Muscle of leg (tissue), 11 donors: ENCODE results near the gene FUT9. TPM values are rescaled to one million over a fixed set of nuclear protein-coding genes. Genes with fewer than 3 reads are reported as not detected.

Experiments used
- DNase-seq: peaks from one replicate; pipeline ENCODE4 v3.0.0; 2013
- H3K27ac ChIP-seq: one replicate; pipeline ENCODE4 v1.5.1; 2013; ENCODE audit warnings: mild to moderate bottlenecking, low read length, control low read depth
- H3K27me3 ChIP-seq: one replicate; pipeline ENCODE4 v1.6.1; 2013; ENCODE audit warnings: low read length; ENCODE audit not compliant: control insufficient read depth, insufficient read depth
- H3K36me3 ChIP-seq: one replicate; pipeline ENCODE4 v1.6.1; 2013; ENCODE audit warnings: low read length; ENCODE audit not compliant: control insufficient read depth, insufficient read depth
- H3K4me1 ChIP-seq: one replicate; pipeline ENCODE4 v1.6.1; 2013; ENCODE audit warnings: low read length; ENCODE audit not compliant: control insufficient read depth, insufficient read depth
- H3K4me3 ChIP-seq: one replicate; pipeline ENCODE4 v1.5.1; 2013; ENCODE audit warnings: low read length, control low read depth
- H3K9me3 ChIP-seq: replicated peaks from 2 replicates; pipeline ENCODE4 v1.6.1; 2013; ENCODE audit warnings: low read depth, low read length; ENCODE audit not compliant: control insufficient read depth
- WGBS: methylation state at CpG from one replicate; pipeline ENCODE4 v1.1.5; 2013; ENCODE audit warnings: missing lambda C conversion rate; ENCODE audit not compliant: insufficient coverage; 5-methylcytosine and 5-hydroxymethylcytosine counted together
- polyA plus RNA-seq, 8 donors: library from polyadenylated mRNA; unstranded; fragments of 120-200 nt; gene quantifications; one replicate each; pipeline versions ENCODE4 v1.2.1 to v1.2.3, GENCODE V29; 2013; ENCODE audit warnings: inconsistent platforms in 1 of 8, low replicate concordance in 1 of 8; ENCODE audit not compliant: insufficient read length in 8 of 8, insufficient read depth in 1 of 8
- total RNA-seq: library from RNA; stranded (reverse); fragments of 120-200 nt; gene quantifications from one replicate; pipeline ENCODE4 v1.2.4, GENCODE V29; 2013

Gene FUT9
- total and polyA plus RNA-seq, 9 donors: 0.03 to 0.10 (median 0.07) TPM

- no peak for DNase-seq
- no peaks in the 10 kb centered on the region for H3K27me3 ChIP-seq
- no peak overlapping the region for H3K27ac ChIP-seq
- H3K36me3 ChIP-seq: no peaks in the 10 kb centered on the region
- no CpG with 5 or more reads among the region's 2 CpGs for WGBS
- no peaks in the 10 kb centered on the region for H3K4me1 ChIP-seq
- no peaks in the 10 kb centered on the region for H3K9me3 ChIP-seq
- no peak overlapping the region for H3K4me3 ChIP-seq
Measured at GRCh38 chr6:96162711-96163120, 146.9 kb downstream of the FUT9 start.

- H3K27me3 ChIP-seq: no peaks in the 10 kb centered on the region
- DNase-seq: no peak
- H3K4me3 ChIP-seq: no peak overlapping the region
- H3K4me1 ChIP-seq: no peaks in the 10 kb centered on the region
- no peak overlapping the region for H3K27ac ChIP-seq
- no peaks in the 10 kb centered on the region for H3K9me3 ChIP-seq
- H3K36me3 ChIP-seq: no peaks in the 10 kb centered on the region
Measured at GRCh38 chr6:96164802-96165201, 149.0 kb downstream of the FUT9 start.

- Histone ChIP-seq H3K4me3 (no peak overlapping the region), H3K36me3 (no peaks in the 10 kb centered on the region), H3K27me3 (no peaks in the 10 kb centered on the region), H3K4me1 (no peaks in the 10 kb centered on the region), H3K27ac (no peak overlapping the region), H3K9me3 (peaks cover 2% of the 10 kb centered on the region)
- 69% methylated on average over 2 of the region's 2 CpGs for WGBS
- DNase-seq: no peak
Measured at GRCh38 chr6:96171112-96171511, 155.3 kb downstream of the FUT9 start.

- Histone ChIP-seq H3K27me3 (no peaks in the 10 kb centered on the region), H3K27ac (no peak overlapping the region), H3K9me3 (no peaks in the 10 kb centered on the region), H3K36me3 (no peaks in the 10 kb centered on the region), H3K4me1 (no peaks in the 10 kb centered on the region), H3K4me3 (no peak overlapping the region)
- DNase-seq: no peak
- WGBS: 0% methylated on average over 1 of the region's 2 CpGs
Measured at GRCh38 chr6:96184798-96185197, 169.0 kb downstream of the FUT9 start.

GRCh38 chr6:96186094-96186493 lies 170.3 kb downstream of the FUT9 start:
- Histone ChIP-seq H3K4me1 (no peaks in the 10 kb centered on the region), H3K36me3 (no peaks in the 10 kb centered on the region), H3K9me3 (no peaks in the 10 kb centered on the region), H3K27me3 (no peaks in the 10 kb centered on the region), H3K27ac (no peak overlapping the region), H3K4me3 (no peak overlapping the region)
- no CpG with 5 or more reads among the region's 2 CpGs for WGBS
- DNase-seq: no peak

GRCh38 chr6:96186516-96187195 lies 170.9 kb downstream of the FUT9 start:
- no peaks in the 10 kb centered on the region for H3K9me3 ChIP-seq
- H3K27ac ChIP-seq: no peak overlapping the region
- H3K4me3 ChIP-seq: no peak overlapping the region
- no peak for DNase-seq
- no peaks in the 10 kb centered on the region for H3K27me3 ChIP-seq
- H3K4me1 ChIP-seq: no peaks in the 10 kb centered on the region
- H3K36me3 ChIP-seq: no peaks in the 10 kb centered on the region
- no CpG with 5 or more reads among the region's 2 CpGs for WGBS

GRCh38 chr6:96194675-96195074 lies 178.9 kb downstream of the FUT9 start:
- Histone ChIP-seq H3K27ac (no peak overlapping the region), H3K9me3 (no peaks in the 10 kb centered on the region), H3K36me3 (no peaks in the 10 kb centered on the region), H3K27me3 (no peaks in the 10 kb centered on the region), H3K4me3 (no peak overlapping the region), H3K4me1 (no peaks in the 10 kb centered on the region)
- no peak for DNase-seq
- 33% methylated on average over 1 of the region's 1 CpG for WGBS

- Histone ChIP-seq H3K27me3 (no peaks in the 10 kb centered on the region), H3K9me3 (no peaks in the 10 kb centered on the region), H3K27ac (no peak overlapping the region), H3K4me3 (no peak overlapping the region), H3K36me3 (no peaks in the 10 kb centered on the region), H3K4me1 (no peaks in the 10 kb centered on the region)
- no CpG with 5 or more reads among the region's 3 CpGs for WGBS
- no peak for DNase-seq
Measured at GRCh38 chr6:96195272-96195671, 179.5 kb downstream of the FUT9 start.

- no peaks in the 10 kb centered on the region for H3K9me3 ChIP-seq
- no peak for DNase-seq
- no peaks in the 10 kb centered on the region for H3K4me1 ChIP-seq
- no peaks in the 10 kb centered on the region for H3K27me3 ChIP-seq
- H3K27ac ChIP-seq: no peak overlapping the region
- no peaks in the 10 kb centered on the region for H3K36me3 ChIP-seq
- H3K4me3 ChIP-seq: no peak overlapping the region
- WGBS: no CpG with 5 or more reads among the region's 3 CpGs
Measured at GRCh38 chr6:96196633-96197032, 180.9 kb downstream of the FUT9 start.

- Histone ChIP-seq H3K9me3 (no peaks in the 10 kb centered on the region), H3K4me3 (no peak overlapping the region), H3K27ac (no peak overlapping the region), H3K27me3 (no peaks in the 10 kb centered on the region), H3K36me3 (no peaks in the 10 kb centered on the region), H3K4me1 (no peaks in the 10 kb centered on the region)
- DNase-seq: no peak
Measured at GRCh38 chr6:96197241-96197640, 181.5 kb downstream of the FUT9 start.

- Histone ChIP-seq H3K4me1 (no peaks in the 10 kb centered on the region), H3K27me3 (no peaks in the 10 kb centered on the region), H3K9me3 (peaks cover 4% of the 10 kb centered on the region), H3K4me3 (no peak overlapping the region), H3K27ac (no peak overlapping the region), H3K36me3 (no peaks in the 10 kb centered on the region)
- DNase-seq: no peak
- WGBS: no CpG with 5 or more reads among the region's 6 CpGs
Measured at GRCh38 chr6:96202571-96202970, 186.8 kb downstream of the FUT9 start.
